Measurements from ENCODE around the gene SYNJ2. TPM values are rescaled to one million over a fixed set of nuclear protein-coding genes. Genes with fewer than 3 reads are reported as not detected.

Gene SYNJ2
- polyA plus RNA-seq, 2 of the 4 experiments (the other 2 are of a cell fraction) = 22.3 to 26.5 TPM

DNA sequence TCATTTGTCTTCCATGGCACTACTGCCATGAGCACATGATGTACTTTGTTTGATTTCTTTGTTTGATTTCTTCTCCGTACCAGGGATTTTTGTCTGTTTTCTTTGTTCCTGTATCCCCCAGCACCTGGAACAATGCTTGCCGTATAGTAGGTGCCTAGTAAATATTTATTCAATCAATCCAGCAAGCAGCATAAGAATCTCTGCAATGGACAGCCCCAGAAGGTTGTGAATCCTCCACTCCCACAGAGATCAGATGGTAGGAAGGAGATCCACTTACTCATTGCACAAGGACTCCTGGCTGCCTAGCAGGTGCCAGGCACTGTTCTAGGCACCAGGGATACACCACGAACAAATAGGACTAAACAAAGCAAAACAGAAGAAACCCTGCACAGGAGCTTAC, 6.7 kb upstream of the SYNJ2 start:
- no peaks in the 10 kb centered on the region for H3K9me3 ChIP-seq
- H3K4me2 ChIP-seq = peak overlapping the region; percentile 47; the same call in 1 of the 3 replicates
- DNase-seq (ENCODE audit: low read depth in 1 of 2, low spot score in 1 of 2) (no peak), FAIRE-seq (no peak), ATAC-seq (no peak)
- POLR2A ChIA-PET = no interaction called here
- WGBS (ENCODE audit: missing lambda C conversion rate) = 34% methylated on average over 3 of the region's 3 CpGs
- H3K4me1 ChIP-seq = peaks cover 13% of the 10 kb centered on the region
- H3K27ac ChIP-seq = peak overlapping the region; percentile 50 to 51; a peak in 4 of 6 replicates
- CTCF ChIA-PET = interaction anchor here (3.9 kb wide), 1 partner anchor 97 kb away, joined by 16 read pairs; no protein-coding TSS in a partner anchor
- H3K4me3 ChIP-seq = no peak overlapping the region
- TF ChIP-seq HEYL (CRISPR knock-in tag; IDR thresholded peaks at IDR 0.05) = no peak

DNA sequence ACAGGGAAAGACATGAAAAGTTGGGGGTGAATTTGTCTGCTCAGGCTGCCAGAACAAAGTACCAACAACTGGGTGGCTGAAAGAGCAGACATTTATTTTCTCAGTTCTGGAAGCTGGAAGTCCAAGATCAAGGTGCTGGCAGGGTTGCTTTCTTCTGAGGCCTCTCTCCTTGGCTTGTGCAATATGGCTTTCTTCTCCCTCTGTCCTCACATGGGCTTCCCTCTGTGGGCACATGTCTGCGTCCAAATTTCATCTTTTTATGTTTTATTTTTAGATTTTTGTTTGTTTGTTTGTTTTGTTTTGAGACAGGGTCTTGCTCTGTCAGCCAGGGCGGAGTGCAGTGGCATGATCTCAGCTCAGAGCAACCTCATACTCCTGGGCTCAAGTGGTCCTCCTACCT, 6.2 kb upstream of the SYNJ2 start:
- Histone ChIP-seq H3K27ac (peak overlapping the region in 1 of 2 experiments; percentile 51; a peak in 1 of 6 replicates), H3K4me2 (0 out of 3 replicates have a peak overlapping the region, but pooled peaks have one; percentile 24), H3K9me3 (no peaks in the 10 kb centered on the region), H3K4me3 (no peak overlapping the region), H3K4me1 (peaks cover 13% of the 10 kb centered on the region)
- ATAC-seq = no peak
- TF ChIP-seq SREBF2 (IDR thresholded peaks at IDR 0.05) (no peak), SMC3 (IDR thresholded peaks at IDR 0.05) (no peak), TFCP2L1 (CRISPR knock-in tag; IDR thresholded peaks at IDR 0.05) (no peak), BHLHE40 (IDR thresholded peaks at IDR 0.05; ENCODE audit: low read depth, low read length) (no peak), NPAS2 (CRISPR knock-in tag; IDR thresholded peaks at IDR 0.05; ENCODE audit: borderline replicate concordance) (no peak), JUN (IDR thresholded peaks at IDR 0.05) (no peak), GATA3 (IDR thresholded peaks at IDR 0.05; ENCODE audit: borderline replicate concordance) (no peak), EP300 (IDR thresholded peaks at IDR 0.05) (no peak), ESRRA (IDR thresholded peaks at IDR 0.05; ENCODE audit: borderline replicate concordance, low read length) (no peak), TP53 (CRISPR knock-in tag; IDR thresholded peaks at IDR 0.05) (no peak), RFX5 (IDR thresholded peaks at IDR 0.05) (no peak), HOXB13 (CRISPR knock-in tag; IDR thresholded peaks at IDR 0.05; ENCODE audit: low read depth) (no peak), PBX3 (IDR thresholded peaks at IDR 0.05) (no peak), KDM5A (IDR thresholded peaks at IDR 0.05) (no peak)
- ChIA-PET POLR2A (no interaction called here), CTCF (interaction anchor here (0.9 to 3.9 kb wide), 3 partner anchors 96 to 308 kb away, joined by 3 to 16 read pairs (median 3); no protein-coding TSS in a partner anchor)
- FAIRE-seq = no peak
- no peak for DNase-seq (ENCODE audit: low read depth in 1 of 2, low spot score in 1 of 2)
- 61% methylated on average over 2 of the region's 2 CpGs for WGBS (ENCODE audit: missing lambda C conversion rate)

GRCh38 chr6:157976345-157977175, 5.1 kb upstream of the SYNJ2 start:
- Histone ChIP-seq H3K27ac (no peak overlapping the region), H3K4me1 (peaks cover 18% of the 10 kb centered on the region), H3K4me3 (no peak overlapping the region), H3K4me2 (no peak overlapping the region), H3K9me3 (no peaks in the 10 kb centered on the region)
- ATAC-seq (no peak), FAIRE-seq (no peak), DNase-seq (ENCODE audit: low read depth in 1 of 2, low spot score in 1 of 2) (no peak)
- whole genome bisulfite sequencing (ENCODE audit: missing lambda C conversion rate) = 92% methylated on average over 21 of the region's 21 CpGs
- ChIA-PET POLR2A (no interaction called here), CTCF (interaction anchor here (0.9 to 3.9 kb wide), 4 partner anchors 49 to 309 kb away, joined by 3 to 16 read pairs (median 3); no protein-coding TSS in a partner anchor)
- TF ChIP-seq JUNB (IDR thresholded peaks at IDR 0.05) (no peak), HEYL (CRISPR knock-in tag; IDR thresholded peaks at IDR 0.05) (no peak), RFX5 (IDR thresholded peaks at IDR 0.05) (no peak), HES2 (IDR thresholded peaks at IDR 0.05) (no peak), HOXB5 (CRISPR knock-in tag; IDR thresholded peaks at IDR 0.05) (no peak), RNF2 (IDR thresholded peaks at IDR 0.05; ENCODE audit: borderline replicate concordance, low read depth) (no peak), CEBPB (IDR thresholded peaks at IDR 0.05) (no peak)
- TF ChIP-seq, protein P1, sequence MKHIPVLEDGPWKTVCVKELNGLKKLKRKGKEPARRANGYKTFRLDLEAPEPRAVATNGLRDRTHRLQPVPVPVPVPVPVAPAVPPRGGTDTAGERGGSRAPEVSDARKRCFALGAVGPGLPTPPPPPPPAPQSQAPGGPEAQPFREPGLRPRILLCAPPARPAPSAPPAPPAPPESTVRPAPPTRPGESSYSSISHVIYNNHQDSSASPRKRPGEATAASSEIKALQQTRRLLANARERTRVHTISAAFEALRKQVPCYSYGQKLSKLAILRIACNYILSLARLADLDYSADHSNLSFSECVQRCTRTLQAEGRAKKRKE (CRISPR knock-in tag; IDR thresholded peaks at IDR 0.05; ENCODE audit: low read depth) = no peak
